IPS-18c (cell line): Measurements from ENCODE around the gene INPP5B.
"Not testable (repeated sequence)": the region's sequence is repeated elsewhere in the genome, so short reads cannot be mapped to it uniquely, and the experiment has no call there.

Experiments
- H3K4me3 ChIP-seq: 2 replicates; pipeline ENCODE4 v1.7.0; 2013; ENCODE audit warnings: low read depth, mild to moderate bottlenecking, low read length, moderate library complexity; ENCODE audit not compliant: insufficient read depth
- H3K9me3 ChIP-seq: one replicate; pipeline ENCODE4 v1.6.1; 2013; ENCODE audit warnings: mild to moderate bottlenecking, low read length, moderate library complexity; ENCODE audit not compliant: control insufficient read depth, insufficient read depth

INPP5B gene

DNA sequence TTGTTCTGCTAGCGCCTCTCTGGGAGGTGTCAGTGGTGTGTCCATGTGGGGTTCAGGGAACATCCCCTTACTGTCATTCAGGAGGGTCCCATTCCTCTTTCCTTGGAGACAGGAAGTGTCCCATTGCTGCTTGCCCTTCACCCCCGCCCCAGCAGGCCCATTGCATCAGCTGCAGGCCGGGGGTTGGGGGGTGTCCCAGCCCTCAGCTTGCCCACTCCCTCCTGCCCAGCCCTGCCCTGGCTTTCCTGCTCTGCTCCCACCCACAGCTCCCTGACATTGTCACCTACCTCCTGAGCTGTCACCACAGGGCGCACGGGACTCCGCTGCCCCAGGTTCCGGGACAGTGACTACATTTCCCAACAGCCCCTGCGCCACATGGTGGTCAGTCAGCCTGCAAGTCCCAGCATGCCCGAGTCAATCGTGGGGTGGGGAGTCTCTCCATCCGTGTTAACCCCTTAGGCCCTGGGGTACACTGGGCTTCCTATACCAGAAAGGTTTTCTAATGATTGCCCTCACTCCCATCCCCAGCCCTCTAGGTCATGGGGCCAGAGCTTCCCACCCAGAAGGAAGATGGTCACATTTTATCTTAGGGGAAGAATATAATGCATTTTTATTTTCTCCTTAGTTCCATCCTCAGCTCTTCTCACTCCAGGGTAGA, at the start of gene INPP5B:
Gene INPP5B (minus strand): TSS at position 351 of the 658 bp plus-strand sequence. CDS start 745 bp downstream, outside the sequence.
- Histone ChIP-seq H3K9me3 (no peaks in the 10 kb centered on the region), H3K4me3 (peak within 1 kb of the TSS; percentile 82)

DNA sequence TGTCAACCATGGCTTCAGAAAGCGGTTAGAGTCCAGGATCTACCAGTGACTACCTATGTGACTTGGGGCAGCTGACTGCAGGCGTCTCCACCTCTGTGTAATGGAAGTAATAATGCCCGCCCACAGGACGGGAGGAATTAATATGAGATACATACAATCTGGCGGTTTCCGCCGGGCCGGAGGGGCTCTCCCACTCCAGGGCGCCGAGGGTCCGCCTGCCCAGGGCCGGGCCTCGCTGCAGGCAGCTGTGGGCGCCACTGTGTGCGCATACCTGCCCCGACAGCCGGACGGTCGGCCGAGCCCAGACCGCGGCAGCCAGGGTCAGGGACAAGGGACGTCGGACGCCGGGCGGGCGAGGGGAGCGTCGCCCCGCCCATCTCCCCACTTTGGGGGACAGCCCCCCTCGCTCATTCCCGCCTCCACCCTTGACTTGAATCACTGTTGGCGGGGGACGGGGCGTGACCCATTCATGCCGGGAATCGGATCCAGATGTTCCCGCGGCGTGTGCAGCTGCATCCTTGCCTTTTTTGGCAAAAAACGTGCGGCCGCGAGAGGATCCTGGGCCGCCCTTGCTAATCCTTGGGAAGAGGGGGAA, 49.0 kb upstream of the INPP5B start:
- Histone ChIP-seq H3K9me3 (no peaks in the 10 kb centered on the region), H3K4me3 (peak overlapping the region; percentile 65)

DNA sequence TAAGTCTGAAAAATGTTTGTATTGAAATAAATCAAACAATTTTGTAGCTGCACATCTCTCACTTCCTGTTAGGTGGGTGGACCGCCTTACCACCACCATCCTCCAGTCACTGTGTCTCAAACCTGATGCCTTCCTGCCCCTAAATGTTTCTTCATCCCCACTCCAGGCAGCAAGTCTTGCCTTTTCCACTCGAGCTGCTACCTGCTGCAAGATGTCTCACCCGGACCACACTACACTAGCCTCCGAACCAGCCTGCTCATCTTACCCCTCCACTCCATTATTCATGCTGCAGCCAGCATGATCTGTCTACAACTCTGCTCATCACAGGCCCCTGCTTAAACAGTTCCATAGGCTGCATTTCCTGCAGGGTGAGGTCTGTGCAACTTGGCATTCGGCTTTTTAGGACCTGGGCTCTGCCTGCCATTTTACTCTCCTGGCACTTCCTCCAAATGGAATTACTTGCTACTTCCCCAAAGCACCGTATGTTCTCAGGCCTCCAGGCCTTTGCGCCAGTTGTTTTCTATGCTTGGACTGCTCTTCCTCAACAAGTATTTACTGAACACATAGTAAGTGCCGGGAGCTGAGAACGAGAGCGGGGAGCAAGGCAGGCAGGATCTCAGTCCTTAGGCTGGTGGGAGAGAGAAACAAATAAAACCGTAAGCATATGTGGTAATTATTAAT, 48.2 kb upstream of the INPP5B start:
- no peaks in the 10 kb centered on the region for H3K9me3 ChIP-seq
- H3K4me3 ChIP-seq, result peak overlapping the region; percentile 65; the same call in 1 of the 2 replicates

DNA sequence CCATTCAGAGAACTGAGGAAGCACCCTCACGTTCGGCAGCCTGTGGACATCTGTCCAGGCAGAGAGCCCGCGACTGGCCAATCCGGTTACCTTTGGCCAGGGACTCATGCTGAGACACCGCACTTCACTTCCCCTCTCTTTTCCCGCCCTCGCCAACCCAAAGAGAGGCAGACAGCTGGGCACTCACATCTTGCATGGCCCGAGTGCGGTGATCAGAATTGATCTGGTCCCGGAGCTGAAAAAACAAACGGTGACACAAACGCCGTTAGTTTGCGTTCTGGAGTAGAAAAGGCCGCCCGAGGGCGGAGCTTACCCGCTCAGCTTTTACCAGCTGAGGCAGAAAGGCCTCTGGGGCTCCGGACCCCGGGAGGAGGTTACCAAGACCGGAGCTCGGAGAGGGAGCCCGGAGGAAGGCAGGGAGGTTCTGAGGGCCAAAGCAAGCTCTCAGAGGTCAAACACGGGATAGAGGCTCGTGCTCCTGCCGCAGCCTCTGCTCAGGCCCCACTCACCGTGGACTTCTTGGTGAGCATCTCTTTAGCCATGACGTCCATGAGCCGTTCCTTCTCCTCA, 42.6 kb upstream of the INPP5B start:
- no peaks in the 10 kb centered on the region for H3K9me3 ChIP-seq
- H3K4me3 ChIP-seq, result peak overlapping the region; percentile 74

DNA sequence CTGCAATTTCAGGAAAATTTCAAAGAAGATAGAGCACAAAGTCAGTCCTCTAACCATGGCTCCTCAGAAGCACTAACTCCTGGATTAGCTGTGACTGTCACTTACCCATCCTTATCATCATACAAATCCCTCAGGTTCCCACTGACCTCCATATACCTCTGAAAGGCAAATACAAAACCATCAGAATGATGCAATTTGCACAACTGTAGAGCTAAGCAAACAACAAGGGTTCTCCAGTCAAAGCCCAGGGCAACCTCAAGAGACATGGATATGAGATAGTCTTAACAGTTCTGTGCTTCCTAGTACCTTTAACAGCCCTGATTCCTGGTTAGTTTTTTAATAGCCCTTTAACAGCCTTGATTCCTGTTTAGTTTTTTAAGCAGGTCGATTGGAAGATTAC, 40.8 kb upstream of the INPP5B start:
- Histone ChIP-seq H3K4me3 (no peak overlapping the region), H3K9me3 (no peaks in the 10 kb centered on the region)

DNA sequence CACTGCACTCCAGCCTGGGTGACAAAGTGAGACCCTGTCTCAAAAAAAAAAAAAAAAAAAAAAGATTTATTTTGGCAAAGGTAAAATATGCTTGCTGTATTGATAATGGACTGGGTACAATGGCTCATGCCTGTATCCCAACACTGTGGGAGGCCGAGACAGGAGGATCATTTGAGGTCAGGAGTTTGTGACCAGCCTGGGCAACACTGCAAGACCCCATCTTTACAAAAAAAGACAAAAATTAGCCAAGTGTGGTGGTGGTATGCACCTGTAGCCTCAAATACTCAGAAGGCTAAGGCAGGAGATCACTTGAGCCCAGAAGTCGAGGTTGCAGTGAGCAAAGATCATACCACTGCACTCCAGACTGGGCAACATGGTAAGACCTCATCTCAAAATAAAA, 36.7 kb upstream of the INPP5B start:
- H3K9me3 ChIP-seq, result no peaks in the 10 kb centered on the region
- no peak overlapping the region for H3K4me3 ChIP-seq

DNA sequence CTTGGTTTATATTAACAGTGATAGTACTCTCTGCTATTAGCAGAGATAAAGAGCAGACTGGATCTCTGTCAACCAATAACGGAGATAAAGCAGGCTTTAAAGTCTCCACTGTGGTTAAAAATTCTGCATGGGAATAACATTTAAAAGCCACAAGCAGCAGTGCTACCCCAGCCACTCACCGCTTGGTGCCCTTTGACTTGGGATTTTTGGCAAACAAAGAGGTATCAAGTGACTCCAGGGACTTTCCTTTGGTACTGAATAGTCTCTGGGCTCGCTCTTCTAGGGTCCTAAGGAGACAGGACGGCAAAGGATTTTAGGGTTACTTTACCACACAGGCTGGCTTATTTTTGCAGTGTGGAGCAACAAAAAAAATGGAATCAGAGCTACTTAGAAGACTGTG, 31.7 kb upstream of the INPP5B start:
- Histone ChIP-seq H3K4me3 (no peak overlapping the region), H3K9me3 (no peaks in the 10 kb centered on the region)

DNA sequence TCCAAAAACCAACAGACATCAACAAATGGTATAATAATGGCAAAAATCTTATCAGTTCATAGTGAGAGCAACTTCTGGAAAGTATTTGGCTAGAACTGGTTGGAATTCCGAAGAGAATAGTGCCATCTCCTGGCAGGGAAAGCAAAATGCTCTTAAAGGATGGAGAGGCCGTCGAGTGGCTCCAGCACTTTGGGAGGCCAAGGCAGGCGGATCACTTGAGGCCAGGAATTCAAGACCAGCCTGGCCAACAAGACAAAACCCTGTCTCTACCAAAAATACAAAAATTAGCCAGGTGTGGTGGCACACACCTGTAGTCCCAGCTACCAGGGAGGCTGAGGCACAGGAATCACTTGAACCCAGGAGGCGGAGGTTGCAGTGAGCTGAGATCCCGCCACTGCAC, 28.2 kb upstream of the INPP5B start:
- not testable (repeated sequence) for H3K9me3 ChIP-seq, H3K4me3 ChIP-seq

DNA sequence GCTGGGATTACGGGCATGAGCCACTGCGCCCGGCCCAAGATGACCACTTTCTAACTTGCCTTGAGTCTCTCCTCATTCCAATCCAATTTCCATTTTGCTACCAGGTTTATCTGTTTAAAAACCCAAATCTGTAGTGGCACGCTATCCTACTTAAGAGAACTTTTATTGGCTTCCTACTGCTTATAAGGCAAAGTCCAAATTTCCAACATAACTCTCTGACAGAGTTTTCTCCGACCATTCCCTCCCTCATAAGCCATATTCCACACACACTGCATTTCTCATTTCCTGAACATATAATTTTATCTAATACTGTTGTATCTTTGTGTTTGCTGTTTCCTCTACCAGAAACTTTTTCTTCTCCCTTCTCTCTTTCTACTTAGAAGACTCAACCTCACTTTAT, 27.7 kb upstream of the INPP5B start:
- Histone ChIP-seq H3K4me3 (no peak overlapping the region), H3K9me3 (no peaks in the 10 kb centered on the region)

DNA sequence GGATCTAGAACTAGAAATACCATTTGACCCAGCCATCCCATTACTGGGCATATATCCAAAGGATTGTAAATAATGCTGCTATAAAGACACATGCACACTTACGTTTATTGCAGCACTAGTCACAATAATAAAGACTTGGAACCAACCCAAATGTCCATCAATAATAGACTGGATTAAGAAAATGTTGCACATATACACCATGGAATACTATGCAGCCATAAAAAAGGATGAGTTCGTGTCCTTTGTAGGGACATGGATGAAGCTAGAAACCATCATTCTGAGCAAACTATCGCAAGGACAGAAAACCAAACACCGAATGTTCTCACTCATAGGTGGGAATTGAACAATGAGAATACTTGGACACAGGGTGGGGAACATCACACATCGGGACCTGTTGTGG, 26.8 kb upstream of the INPP5B start:
- H3K4me3 ChIP-seq, H3K9me3 ChIP-seq: not testable (repeated sequence)

DNA sequence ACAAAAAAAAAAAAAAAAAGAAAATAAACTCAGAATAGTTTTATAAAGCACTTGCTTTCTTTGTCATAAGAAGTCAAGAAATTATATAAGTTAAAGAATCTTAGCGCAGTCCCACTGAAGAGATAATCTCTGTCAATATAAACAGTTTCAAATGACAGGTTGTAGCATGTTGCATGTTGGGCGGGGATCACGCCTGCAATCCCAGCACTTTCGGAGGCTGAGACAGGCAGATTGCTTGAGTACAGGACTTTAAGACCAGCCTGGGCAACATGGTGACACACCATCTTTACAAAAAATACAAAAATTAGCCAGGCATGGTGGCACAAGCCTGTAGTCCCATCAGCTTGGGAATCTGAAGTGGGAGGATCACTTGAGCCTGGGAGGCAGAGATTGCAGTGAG, 18.4 kb upstream of the INPP5B start:
- H3K9me3 ChIP-seq, result no peaks in the 10 kb centered on the region
- no peak overlapping the region for H3K4me3 ChIP-seq

DNA sequence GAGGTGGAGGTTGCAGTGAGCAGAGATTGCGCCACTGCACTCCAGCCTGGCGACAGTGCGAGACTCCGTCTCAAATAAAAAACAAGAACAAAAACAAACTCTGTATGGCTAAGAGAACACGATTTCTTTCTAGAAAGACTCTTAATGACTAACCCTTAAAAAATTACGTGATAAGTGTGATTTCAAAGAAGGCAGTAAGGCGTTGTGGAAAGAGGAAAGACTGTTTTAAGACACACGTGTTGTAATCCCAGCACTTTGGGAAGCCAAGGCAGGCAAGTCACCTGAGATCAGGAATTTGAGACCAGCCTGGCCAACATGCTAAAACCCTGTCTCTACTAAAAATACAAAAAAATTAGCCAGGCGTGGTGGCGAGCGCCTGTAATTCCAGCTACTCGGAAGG, 17.3 kb upstream of the INPP5B start:
- not testable (repeated sequence) for H3K4me3 ChIP-seq, H3K9me3 ChIP-seq

DNA sequence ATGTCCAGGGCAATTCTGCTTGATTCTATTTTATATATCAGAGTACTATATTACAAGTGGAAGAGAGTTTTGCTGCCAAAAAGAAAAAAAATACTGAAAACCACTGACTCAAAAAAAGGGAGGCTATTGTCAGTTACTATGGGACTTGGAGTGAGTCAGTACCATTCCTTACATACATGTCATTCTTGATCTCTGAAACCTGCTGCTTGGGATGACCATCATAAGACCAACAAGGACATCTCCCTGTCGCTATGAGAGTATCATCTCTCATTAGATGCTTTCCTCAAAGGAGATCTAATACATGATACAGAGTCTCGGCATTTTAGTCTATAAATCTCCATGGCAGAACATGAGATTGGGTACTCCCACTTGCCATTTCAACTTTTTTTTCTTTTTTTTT, 11.8 kb upstream of the INPP5B start:
- no peaks in the 10 kb centered on the region for H3K9me3 ChIP-seq
- H3K4me3 ChIP-seq, result no peak overlapping the region

DNA sequence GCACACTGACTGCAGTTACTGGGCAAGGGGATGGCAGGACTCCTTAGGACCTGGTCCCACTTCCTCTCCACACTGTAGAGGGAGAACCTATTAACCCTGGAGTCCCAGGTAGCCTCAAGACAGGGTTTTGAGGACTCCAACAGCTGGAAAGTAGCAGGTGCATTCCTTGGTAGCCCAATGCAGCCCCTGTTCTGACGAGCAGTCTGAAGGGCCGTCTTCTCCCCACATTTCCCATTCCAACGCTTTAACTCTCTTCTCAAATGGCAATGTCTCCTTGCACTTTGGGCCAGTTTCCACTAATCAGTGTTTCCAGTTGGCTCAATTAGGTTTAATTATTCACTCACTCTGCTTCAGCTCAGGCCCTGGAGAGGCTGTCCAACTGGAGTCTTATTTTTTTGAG, 8.8 kb upstream of the INPP5B start:
- Histone ChIP-seq H3K4me3 (no peak overlapping the region), H3K9me3 (no peaks in the 10 kb centered on the region)

DNA sequence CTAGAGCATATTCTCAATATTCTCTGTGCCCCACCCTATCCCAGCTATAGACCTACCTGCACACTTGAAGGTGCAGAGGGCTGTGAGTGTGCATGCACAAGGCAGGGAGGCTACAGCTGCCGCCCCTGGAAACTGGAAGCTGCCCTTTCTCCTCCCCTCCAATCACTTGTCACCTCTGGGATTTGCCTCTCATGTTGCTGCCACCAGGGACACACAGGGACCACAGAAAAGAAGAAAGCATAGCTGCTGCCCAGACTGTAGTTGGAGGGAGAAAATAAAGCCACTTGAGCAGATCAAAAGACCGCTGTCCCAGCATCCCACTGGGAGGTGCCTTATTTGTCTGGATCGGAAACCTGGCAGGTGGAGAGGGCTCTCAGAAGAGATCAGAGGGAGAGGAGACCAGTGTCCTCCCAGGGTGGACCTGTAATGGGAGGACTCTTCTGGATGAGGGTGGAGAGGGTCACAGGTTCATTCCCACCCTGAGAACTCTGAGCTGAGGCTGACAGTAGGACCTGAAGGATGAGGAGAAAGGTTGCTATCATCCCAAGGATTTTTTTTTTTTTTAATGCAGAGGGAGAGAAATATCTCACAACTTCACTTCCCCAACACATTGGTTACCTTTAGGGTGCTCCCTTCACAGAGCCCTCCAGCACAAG, 7.6 kb upstream of the INPP5B start:
- no peaks in the 10 kb centered on the region for H3K9me3 ChIP-seq
- H3K4me3 ChIP-seq, result no peak overlapping the region

DNA sequence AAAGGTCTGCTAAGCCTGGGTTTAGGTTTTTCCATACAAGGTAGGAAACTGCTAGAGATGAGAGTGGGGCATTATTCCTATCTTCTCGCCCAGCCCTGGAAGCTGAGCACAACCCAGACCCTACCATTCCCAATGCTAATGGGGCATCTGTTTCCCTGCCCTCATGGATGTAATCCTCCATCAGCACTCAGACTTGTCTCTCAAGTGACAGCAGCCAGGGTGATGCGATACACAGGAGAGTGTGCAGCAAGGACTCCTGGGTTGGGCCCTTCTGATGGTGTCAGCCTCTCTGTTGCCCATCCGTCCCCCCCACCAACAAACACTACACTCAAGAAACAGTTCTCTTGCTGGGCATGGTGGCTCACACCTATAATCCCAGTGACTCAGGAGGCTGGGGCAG, 5.9 kb upstream of the INPP5B start:
- Histone ChIP-seq H3K9me3 (no peaks in the 10 kb centered on the region), H3K4me3 (no peak overlapping the region)

DNA sequence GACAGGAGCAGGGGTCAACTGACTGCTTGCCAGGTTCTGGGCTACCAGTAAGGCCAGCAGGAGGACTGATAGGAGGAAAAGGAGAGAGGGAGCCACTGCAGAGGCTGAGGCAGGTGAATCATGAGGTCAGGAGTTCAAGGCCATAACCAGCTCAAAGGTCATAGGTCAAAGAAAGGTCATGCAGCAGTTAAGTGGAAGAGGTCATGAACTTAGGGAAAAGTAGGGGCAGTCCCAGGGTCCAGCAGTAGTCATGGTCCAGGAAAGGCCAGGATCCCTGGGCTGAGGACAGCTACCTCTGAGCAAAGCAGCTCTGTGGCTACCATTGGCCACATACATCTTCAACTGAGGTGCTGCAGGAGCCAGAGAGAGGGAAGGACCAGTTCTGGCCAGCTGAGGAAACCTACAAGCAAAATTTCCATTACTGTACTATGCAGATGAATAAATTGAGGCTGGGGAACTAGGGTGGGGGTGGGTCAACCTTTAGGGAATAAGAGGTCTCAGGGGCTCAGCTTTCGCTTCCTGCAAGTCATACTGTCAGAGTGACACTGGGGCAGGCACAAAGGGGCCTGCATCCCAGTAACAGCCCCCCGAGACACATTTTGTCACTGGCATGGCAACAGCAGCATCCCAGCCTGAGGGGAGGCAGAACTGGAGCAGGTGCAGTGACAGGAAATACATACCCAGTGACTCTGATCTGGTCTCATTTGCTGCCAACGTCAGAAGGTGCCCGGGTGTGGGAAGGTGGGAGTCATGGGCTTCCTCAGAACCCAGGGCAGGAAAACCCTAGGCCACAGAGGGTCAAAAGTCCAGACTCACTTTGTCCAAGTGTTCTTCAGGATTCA, 5.2 kb upstream of the INPP5B start:
- H3K4me3 ChIP-seq, result no peak overlapping the region
- H3K9me3 ChIP-seq, result no peaks in the 10 kb centered on the region
